ENCODE measurements around the gene ARFIP2.

DNA sequence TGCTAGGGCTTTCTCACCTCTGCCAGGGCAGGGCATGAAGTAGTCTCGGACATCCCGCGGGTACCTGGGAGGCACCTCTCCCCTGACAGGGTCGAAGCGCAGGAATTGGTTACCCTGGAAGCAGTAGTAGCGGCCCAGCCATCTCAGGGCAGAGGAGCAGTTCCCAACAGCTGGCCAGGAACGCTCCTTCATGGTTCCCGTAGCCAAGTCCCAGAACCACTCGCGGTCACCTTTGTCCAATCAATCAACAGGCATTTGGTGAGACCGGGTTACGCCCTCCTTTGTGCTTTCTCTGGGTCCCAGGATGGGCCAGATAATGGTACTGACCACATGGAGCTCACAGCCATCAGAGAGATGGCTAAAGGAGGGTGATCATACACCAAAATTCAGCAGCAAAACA is 43.7 kb downstream of the ARFIP2 start:
- TF ChIP-seq, protein P1, sequence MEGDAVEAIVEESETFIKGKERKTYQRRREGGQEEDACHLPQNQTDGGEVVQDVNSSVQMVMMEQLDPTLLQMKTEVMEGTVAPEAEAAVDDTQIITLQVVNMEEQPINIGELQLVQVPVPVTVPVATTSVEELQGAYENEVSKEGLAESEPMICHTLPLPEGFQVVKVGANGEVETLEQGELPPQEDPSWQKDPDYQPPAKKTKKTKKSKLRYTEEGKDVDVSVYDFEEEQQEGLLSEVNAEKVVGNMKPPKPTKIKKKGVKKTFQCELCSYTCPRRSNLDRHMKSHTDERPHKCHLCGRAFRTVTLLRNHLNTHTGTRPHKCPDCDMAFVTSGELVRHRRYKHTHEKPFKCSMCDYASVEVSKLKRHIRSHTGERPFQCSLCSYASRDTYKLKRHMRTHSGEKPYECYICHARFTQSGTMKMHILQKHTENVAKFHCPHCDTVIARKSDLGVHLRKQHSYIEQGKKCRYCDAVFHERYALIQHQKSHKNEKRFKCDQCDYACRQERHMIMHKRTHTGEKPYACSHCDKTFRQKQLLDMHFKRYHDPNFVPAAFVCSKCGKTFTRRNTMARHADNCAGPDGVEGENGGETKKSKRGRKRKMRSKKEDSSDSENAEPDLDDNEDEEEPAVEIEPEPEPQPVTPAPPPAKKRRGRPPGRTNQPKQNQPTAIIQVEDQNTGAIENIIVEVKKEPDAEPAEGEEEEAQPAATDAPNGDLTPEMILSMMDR (IDR thresholded peaks at IDR 0.05; ENCODE audit: control extremely low read depth in 1 of 3, insufficient read depth in 1 of 3, low read depth in 1 of 3, low read length in 3 of 3), result no peak
- no peak for TF ChIP-seq YY1 (IDR thresholded peaks at IDR 0.05; ENCODE audit: low read depth, low read length)
- TF ChIP-seq, protein P2, sequence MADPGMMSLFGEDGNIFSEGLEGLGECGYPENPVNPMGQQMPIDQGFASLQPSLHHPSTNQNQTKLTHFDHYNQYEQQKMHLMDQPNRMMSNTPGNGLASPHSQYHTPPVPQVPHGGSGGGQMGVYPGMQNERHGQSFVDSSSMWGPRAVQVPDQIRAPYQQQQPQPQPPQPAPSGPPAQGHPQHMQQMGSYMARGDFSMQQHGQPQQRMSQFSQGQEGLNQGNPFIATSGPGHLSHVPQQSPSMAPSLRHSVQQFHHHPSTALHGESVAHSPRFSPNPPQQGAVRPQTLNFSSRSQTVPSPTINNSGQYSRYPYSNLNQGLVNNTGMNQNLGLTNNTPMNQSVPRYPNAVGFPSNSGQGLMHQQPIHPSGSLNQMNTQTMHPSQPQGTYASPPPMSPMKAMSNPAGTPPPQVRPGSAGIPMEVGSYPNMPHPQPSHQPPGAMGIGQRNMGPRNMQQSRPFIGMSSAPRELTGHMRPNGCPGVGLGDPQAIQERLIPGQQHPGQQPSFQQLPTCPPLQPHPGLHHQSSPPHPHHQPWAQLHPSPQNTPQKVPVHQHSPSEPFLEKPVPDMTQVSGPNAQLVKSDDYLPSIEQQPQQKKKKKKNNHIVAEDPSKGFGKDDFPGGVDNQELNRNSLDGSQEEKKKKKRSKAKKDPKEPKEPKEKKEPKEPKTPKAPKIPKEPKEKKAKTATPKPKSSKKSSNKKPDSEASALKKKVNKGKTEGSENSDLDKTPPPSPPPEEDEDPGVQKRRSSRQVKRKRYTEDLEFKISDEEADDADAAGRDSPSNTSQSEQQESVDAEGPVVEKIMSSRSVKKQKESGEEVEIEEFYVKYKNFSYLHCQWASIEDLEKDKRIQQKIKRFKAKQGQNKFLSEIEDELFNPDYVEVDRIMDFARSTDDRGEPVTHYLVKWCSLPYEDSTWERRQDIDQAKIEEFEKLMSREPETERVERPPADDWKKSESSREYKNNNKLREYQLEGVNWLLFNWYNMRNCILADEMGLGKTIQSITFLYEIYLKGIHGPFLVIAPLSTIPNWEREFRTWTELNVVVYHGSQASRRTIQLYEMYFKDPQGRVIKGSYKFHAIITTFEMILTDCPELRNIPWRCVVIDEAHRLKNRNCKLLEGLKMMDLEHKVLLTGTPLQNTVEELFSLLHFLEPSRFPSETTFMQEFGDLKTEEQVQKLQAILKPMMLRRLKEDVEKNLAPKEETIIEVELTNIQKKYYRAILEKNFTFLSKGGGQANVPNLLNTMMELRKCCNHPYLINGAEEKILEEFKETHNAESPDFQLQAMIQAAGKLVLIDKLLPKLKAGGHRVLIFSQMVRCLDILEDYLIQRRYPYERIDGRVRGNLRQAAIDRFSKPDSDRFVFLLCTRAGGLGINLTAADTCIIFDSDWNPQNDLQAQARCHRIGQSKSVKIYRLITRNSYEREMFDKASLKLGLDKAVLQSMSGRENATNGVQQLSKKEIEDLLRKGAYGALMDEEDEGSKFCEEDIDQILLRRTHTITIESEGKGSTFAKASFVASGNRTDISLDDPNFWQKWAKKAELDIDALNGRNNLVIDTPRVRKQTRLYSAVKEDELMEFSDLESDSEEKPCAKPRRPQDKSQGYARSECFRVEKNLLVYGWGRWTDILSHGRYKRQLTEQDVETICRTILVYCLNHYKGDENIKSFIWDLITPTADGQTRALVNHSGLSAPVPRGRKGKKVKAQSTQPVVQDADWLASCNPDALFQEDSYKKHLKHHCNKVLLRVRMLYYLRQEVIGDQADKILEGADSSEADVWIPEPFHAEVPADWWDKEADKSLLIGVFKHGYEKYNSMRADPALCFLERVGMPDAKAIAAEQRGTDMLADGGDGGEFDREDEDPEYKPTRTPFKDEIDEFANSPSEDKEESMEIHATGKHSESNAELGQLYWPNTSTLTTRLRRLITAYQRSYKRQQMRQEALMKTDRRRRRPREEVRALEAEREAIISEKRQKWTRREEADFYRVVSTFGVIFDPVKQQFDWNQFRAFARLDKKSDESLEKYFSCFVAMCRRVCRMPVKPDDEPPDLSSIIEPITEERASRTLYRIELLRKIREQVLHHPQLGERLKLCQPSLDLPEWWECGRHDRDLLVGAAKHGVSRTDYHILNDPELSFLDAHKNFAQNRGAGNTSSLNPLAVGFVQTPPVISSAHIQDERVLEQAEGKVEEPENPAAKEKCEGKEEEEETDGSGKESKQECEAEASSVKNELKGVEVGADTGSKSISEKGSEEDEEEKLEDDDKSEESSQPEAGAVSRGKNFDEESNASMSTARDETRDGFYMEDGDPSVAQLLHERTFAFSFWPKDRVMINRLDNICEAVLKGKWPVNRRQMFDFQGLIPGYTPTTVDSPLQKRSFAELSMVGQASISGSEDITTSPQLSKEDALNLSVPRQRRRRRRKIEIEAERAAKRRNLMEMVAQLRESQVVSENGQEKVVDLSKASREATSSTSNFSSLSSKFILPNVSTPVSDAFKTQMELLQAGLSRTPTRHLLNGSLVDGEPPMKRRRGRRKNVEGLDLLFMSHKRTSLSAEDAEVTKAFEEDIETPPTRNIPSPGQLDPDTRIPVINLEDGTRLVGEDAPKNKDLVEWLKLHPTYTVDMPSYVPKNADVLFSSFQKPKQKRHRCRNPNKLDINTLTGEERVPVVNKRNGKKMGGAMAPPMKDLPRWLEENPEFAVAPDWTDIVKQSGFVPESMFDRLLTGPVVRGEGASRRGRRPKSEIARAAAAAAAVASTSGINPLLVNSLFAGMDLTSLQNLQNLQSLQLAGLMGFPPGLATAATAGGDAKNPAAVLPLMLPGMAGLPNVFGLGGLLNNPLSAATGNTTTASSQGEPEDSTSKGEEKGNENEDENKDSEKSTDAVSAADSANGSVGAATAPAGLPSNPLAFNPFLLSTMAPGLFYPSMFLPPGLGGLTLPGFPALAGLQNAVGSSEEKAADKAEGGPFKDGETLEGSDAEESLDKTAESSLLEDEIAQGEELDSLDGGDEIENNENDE (IDR thresholded peaks at IDR 0.05; ENCODE audit: insufficient replicate concordance, low read length), result no peak
- TF ChIP-seq GABPA (IDR thresholded peaks at IDR 0.05; ENCODE audit: borderline replicate concordance, insufficient read depth, low read length), result no peak
- TF ChIP-seq POLR2AphosphoS5 (IDR thresholded peaks at IDR 0.05; ENCODE audit: low read depth, low read length), result no peak
- no peak for TF ChIP-seq SP2 (IDR thresholded peaks at IDR 0.05; ENCODE audit: low read length)
- TF ChIP-seq, protein P3, sequence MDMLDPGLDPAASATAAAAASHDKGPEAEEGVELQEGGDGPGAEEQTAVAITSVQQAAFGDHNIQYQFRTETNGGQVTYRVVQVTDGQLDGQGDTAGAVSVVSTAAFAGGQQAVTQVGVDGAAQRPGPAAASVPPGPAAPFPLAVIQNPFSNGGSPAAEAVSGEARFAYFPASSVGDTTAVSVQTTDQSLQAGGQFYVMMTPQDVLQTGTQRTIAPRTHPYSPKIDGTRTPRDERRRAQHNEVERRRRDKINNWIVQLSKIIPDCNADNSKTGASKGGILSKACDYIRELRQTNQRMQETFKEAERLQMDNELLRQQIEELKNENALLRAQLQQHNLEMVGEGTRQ (IDR thresholded peaks at IDR 0.05; ENCODE audit: low read length), result no peak
- no peak for TF ChIP-seq SUZ12 (IDR thresholded peaks at IDR 0.05; ENCODE audit: low read length)
- TF ChIP-seq KDM4A (IDR thresholded peaks at IDR 0.05; ENCODE audit: low read depth, low read length, severe bottlenecking), result no peak
